GM18508 (cell line): ENCODE data around the gene CAP1.
"Not testable (repeated sequence)": the region's sequence is repeated elsewhere in the genome, so short reads cannot be mapped to it uniquely, and the experiment has no call there.

Source experiments
- ATAC-seq: cut with Tn5 transposase; IDR thresholded peaks from one replicate; pipeline ENCODE4 v1.9.1; 2021; ENCODE audit warnings: moderate number of reproducible peaks; ENCODE audit not compliant: insufficient read depth, unreplicated experiment

CAP1 gene

DNA sequence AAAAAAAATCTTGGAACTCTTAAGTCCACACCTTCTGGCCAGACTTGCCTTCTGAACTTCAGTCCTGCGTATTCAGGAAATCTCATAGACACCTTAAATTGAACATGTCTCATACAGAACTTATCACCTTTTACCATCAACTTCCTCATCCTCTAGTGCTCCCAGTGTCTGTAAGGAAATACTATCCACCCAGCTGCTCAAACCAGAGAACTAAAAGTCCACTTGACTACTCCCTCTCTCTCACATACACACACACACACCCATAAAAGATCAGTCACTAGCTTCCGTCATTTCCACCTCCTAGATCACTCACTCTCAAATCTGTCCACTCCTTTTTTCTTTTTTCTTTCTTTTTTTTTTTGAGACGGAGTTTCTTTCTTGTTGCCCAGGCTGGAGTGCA is 10.9 kb upstream of the CAP1 start:
- ATAC-seq: no peak

DNA sequence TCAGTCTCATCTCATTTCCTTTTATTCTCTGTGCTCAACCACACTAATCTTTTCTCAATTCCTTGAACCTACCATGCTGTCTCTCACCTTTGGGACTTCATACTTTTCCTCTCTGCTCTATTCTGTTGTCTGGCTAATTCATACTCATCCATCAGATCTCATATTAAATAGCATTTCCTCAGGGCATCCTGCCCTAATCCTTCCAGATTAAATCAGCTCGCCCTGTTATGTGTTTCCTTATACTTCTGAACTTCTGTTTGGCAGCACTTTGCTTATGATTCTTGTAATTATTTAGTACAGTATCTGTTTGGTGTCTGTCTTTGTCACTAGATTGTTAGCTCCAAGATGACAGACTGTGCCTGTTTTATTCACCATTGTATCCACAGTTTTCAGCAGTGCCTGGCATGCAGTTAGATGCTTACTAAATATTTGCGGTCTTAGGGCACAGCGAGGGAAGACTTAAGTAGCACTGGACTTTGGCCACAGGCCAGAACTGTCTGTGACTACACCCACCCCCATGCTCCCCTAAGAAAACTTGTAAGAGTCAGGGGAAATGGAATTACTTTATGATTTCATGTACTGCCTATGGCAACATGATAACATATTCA is 9.9 kb upstream of the CAP1 start:
- no peak for ATAC-seq

DNA sequence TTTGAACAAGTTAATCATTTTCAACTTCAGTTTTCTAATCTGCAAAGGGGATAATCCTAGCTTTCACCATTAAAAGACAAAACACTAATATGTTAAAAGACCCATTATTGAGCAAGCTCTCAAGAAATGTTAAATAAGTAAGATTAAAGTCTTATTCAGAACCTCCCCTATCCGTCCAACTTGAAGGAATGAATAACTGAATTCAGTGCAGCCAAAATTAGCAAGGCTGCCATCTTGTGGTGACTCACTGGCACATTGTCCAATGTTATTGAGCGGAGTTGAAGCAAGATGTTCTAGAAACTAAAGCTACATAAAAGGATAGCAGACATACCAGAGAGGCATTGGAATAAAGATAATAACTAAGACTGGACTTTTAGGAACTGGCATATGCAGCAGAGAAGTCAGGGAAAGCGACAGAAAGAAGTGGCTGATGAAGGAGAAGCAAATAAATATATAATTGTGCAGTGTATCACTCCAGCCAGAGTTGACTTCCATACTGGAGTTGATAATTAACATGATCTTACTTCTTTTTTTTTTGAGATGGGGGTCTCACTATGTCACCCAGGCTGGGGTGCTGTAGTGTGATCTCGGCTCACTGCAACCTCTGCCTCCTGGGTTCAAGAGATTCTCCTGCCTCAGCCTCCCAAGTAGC is 8.2 kb upstream of the CAP1 start:
- ATAC-seq: no peak

DNA sequence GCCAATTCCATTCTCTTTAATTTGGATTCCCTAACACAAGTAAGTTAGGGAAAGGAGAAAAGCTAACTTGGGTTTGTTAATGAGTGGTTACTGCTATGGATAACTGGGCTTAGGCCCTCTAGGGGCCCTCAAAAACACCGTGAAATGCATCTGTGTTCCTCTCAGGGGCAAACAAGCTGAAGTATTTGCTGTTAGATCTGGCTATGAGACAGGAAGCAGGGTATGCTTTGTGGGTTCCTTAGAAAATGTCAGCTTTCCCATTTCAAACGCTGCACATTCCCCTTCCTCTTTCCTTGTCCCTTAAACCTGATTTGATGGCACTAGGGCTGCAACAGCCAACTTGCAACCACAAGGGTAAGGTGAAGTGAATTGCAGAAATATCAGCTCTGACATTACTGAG is 5.7 kb upstream of the CAP1 start:
- no peak for ATAC-seq

DNA sequence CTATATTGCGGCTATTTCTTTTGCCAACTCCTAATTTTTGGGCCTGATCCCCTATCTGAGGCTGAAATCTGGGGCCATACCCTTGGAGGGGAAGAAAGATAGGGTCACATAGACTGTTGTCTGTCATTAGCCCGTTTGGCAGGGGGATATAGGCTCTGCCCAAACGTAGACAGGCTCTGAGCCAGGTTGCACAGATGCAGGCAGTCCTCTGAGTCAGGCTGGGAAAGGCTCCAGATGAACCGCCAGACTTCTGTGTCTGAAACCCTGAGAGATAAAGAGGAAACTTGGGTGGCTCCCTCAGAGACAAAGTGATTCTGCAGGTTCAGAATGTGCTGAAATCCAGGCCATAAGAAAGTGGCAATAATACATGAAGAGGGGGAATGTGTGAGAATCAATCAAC is 4.0 kb upstream of the CAP1 start:
- ATAC-seq: no peak

DNA sequence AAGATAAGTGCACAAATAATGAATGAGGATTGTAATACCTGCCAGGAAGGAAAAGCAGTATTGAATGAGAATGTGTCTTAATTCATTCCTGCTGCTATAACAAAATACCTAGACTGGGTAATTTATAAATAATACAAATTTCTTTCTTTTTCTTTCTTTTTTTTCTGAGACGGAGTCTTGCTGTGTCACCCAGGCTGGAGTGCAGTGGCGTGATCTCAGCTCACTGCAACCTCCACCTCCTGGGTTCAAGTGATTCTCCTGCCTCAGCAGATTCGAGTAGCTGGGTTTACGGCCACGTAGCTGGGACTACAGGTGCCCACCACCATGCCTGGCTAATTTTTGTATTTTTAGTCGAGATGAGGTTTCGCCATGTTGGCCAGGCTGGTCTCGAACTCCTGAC is 3.3 kb upstream of the CAP1 start:
- ATAC-seq: not testable (repeated sequence)

DNA sequence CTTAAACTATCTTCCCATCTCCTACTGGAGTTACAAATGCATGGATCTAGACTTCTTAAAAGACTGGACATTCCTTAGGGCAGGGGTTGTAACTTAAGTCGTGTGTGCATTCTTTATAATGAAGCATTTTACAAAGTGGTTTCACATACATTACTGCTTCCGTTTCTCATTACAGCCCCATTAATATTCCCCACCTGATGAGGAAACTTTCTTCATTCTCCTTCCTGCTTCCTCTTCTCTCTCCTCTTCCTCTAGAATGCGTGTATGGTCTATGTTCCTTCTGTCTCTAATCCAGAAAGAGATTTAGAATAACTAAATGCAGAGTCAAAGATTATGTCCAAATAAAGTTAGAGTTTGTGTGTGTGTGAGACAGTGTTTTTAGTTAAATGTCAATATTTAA is 1.8 kb upstream of the CAP1 start:
- ATAC-seq: no peak

DNA sequence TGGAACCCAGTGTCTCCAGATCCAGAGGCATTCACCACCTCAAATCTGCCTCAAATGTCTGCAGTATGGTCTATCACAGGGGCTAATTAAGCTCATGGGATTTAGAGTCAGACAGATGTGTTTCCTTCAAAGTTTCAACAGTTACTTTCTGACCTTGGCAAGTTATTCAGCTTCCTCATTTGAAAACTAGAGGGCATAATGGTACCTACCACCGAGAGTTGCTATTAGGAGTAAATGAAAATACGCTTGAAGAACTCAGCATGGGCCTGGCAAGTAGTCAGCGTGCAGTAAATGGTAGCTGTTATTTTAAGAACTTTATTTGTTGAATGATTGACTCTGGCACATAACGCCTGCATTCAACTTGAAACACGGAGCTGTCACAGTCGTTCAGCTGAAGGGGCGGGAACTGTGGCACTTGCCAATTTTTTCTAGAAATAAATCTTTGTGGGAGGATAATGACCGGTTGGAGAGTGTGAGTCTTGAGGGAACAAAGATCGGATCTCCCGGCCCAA is 1.2 kb upstream of the CAP1 start:
- ATAC-seq: peak; percentile 15

DNA sequence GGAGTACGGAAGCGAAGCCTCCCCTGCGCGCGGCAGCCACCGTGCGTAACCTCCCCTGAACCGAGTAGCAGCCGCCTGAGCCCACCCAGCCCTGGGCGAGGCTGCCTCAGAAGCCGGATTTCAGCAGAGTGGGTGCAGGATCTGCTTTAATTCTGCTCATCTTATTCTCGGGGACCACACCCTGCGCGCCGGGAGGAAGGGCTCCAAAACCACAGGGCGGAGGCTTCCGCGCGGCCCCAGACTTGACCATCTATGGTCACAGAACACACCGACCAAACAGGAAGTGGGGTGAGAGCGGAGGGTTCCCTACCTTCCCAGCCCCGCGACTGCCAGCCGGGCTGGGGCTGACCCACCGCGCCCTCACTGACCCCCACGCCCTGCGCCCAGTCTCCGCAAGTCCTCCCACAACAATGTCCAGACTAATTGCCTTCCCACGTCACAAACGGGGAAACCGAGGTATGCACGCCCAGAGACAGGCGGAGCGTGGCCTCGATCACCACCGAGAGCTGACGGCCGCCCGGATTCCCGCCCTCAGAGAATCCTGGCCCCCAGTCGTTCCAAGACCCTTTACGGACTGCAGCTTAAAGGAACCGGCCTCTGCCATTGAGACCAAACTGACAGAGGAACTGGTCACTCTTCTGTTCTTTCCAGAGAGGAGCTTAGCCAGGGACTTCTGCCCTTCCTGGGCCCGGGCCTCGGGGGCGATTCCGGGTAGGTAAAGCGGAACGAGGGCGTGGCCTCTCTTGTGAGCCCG is 595 bp upstream of the CAP1 start:
- ATAC-seq: peak; percentile 38

DNA sequence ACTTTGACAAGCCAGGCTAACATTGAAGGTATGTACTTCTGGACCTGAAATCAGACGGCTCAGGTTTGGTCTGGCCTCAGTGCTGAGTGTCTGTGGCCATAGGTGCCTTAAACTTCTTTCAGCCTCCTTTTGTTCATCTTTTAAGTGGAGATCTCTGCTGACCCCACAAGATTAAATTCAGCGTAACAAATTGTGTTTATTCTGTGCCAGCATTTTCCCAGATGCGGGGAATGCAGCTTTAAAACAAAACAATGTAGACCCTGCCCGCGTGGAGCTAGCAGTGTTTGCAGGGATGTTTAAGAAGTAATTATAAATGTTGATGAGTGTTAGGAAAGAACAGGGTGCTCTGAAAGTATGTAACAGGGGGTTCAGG is 923 bp downstream of the CAP1 start:
- no peak for ATAC-seq

DNA sequence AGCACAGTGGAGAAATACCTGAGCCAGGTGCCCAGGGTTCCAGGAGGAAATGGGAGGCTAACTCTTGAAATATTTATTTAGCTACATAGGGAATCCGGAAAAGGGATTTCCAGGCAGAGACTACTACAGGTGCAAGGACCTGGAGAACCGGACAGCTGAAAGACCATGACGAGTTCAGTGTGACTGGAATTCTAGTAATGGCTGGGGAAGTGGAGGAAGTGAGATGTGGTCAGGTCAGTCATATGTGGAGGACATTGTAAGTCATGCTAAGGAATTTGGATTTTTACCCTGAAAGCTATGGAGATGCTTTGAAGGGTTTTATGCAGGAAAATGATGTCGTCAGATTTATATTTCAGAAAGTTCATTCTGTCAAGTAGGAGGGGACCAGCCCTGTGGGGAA is 1.8 kb downstream of the CAP1 start:
- ATAC-seq: no peak

DNA sequence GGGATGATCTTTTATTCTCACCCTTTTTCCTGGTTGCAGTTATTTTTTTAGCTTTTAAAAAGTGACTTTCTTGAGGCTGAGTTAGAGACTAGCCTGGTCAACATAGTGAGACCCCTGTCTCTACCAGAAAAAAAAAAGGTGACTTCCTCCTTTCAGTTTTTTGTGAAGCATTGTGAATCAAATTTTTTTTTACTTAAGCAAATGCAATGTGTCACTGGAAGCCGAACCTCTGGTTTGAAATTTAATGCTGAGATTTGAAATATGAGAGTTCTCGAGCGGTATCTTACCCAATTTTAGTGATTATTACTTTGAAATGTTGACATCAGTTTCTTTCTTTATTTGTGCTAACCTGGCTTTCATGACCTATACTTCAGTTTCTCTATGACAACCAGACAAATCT is 3.6 kb downstream of the CAP1 start:
- ATAC-seq: no peak

DNA sequence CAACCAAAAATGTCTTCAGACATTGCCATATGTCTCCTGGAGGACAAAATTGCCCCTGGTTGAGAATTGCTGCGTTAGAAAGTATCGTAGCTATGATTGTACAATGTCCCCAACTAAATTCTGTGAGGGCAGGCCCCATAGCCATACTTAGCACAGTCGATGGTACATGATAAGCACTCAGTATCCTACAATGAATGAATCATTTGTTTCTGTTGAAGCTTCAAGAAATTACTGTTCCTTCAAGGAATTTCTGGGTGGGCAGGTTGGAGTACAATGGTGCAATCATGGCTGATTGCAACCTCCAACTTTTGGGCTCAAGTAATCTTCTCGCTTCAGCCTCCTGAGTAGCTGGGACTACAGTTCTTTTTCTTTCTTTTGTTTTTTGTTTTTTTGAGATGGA is 4.7 kb downstream of the CAP1 start:
- ATAC-seq: no peak

DNA sequence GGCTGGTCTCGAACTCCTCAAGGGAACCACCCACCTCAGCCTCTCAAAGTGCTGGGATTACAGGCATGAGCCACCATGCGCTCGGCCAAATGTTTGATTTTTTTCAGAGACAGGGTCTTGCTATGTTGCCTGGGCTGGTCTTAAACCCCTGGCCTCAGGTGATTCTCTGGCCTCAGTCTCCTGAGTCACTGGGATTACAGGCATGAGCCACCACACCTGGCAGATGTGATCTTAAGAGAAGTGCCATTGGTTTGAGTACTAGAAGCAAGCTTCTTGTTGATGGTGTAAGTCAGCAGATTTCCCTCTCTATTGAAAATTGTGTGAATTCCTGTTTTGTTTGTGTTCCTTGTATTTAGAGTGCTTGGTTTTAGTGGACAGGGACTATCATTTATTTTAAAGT is 5.2 kb downstream of the CAP1 start:
- ATAC-seq: no peak

DNA sequence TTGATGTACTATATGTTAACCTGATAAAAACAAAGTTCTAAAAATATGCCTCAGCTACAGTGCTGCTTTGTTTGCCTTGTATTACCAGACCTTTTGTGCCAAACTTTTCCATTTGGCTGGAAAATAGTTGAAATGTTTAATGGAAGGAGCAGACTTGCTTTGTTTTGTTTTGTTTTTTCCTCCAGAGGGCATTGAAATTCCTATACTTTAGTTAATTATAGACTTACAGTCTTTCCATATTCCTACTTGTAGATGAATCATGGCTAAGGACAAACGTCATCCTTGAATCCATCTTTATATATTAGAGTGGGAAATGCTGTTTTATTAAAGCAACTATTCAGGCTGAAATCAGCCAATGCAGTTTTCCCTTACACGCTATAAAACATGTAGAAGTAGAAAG is 6.7 kb downstream of the CAP1 start:
- no peak for ATAC-seq

DNA sequence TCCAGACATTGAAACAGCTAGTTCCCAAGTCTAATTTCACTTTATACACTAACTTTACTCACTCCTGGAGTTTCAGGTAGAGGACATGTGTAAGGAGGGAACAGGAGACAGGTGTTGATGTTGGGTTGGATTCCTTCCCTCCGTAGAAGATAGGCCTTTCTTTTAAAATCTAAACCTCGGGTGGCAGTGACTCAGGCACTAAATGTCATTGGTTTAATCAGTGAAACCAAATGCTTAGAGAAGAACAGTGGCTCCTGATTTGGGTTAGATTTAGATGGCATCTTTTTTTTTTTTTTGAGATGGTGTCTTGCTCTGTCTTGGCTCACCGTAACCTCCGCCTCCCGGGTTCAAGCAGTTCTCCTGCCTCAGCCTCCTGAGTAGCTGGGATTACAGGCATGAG is 7.2 kb downstream of the CAP1 start:
- no peak for ATAC-seq

DNA sequence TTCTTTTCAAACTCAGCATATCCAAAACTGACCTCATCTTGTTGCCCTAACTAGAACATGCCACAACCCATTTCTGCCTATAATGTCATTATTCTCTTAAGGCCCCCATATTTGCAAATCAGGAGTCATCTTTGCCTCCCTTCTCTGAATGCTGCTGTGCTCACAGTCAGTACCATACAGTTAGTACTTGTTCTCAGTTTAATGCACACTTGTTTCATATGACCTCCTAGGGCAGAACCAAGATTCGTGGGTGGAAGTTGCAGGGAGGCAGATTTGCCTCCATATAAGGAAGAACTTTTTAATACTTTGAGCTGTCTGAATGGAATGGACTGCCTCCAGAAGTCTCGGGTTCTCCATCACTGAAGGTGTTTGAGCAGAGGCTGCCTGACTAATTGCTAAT is 9.2 kb downstream of the CAP1 start:
- no peak for ATAC-seq

DNA sequence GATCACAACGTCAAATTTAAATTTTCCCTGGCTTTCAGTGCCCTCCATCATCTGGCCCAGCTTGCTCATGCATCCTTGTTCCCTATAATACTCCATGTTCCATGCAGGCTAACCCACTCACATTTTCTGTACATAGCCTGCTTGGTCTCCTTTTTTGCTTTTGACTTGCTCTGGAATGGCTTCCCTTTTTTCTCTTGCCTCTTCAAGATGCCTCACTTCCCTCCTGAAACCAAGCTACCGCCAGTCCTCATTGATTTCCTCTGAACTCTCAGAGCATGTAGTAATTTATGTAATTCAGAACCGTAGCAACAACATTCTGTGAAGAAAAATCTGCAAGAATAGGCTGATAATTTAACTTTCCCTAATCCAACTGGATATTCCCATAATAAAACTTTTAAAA is 10.3 kb downstream of the CAP1 start:
- no peak for ATAC-seq

DNA sequence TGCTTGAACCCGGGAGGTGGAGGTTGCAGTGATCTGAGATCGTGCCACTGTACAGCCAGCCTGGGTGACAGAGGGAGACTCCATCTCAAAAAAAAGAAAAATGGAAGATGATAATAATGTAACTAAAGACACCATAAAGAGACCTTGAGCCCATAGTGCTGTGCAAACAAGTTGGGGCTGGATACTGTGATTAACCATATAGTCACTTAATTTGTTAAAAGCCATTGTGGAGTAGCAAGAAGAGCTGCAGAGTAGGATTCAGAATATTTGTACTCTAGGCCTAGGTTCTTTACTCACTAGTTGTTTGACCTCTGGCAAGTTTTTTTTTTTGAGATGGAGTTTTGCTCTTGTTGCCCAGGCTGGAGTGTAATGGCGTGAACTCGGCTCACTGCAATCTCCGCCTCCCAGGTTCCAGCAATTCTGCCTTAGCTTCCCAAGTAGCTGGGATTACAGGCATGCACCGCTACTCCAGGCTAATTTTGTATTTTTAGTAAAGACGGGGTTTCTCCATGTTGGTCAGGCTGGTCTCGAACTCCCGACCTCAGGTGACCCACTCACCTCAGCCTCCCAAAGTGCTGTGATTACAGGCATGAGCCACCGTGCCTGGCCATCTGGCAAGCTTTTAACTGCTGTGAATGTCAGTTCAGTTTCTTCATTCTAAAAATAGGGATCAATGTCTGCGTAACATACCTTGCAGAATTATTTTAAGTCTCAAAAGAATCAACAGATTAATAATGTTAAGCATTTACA is 12.8 kb downstream of the CAP1 start:
- ATAC-seq: no peak

DNA sequence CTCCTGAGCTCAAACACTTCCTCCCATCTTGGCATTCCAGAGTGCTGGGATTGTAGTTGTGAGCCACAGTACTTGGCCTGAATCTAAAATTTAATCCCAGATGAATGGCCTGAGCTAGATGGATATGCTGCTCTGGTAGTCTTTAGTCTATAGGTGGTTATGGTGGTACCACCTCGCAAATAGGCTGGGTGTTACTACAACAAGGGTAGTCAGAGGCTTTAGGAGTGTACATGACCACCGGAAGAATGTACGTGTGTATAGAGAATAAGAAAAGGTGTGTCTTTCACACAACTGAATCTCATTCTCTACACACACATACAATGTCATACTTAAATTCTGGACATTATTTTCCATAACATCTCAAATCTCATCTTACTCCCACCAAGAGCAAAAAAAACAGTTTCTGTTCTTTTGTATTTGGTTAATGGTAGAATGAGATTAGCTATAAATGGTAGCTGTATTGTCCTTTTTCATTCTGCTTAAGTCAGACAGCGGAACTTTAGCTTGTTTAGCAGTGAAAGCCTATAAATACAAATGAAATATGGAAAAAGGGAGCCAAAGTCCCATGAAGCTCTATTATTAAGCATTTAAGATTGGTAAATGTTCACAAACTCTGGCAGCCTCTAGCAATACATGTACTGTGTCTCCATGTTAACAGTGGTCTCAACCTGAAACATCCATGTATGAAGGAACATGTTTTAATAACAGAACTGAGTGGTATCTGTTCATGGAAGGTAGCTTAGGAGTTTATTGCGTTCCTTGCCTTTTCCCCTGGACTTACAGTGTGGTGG is 16.2 kb downstream of the CAP1 start:
- no peak for ATAC-seq
